GM19467 (cell line): Measurements from ENCODE around the gene PRSS38.

Source experiments
- ATAC-seq: cut with Tn5 transposase; IDR thresholded peaks from one replicate; pipeline ENCODE4 v1.9.1; 2021; ENCODE audit warnings: mild to moderate bottlenecking, moderate library complexity; ENCODE audit not compliant: unreplicated experiment

The PRSS38 gene

GRCh38 chr1:227778401-227778947 lies 37.0 kb upstream of the PRSS38 start:
- ATAC-seq, result no peak

GRCh38 chr1:227779021-227779441 lies 36.4 kb upstream of the PRSS38 start:
- ATAC-seq, result no peak

GRCh38 chr1:227779685-227780084 lies 35.8 kb upstream of the PRSS38 start:
- no peak for ATAC-seq

- ATAC-seq, result no peak
Measured at GRCh38 chr1:227780101-227781044, 35.1 kb upstream of the PRSS38 start.

- ATAC-seq, result no peak
Measured at GRCh38 chr1:227781314-227781930, 34.1 kb upstream of the PRSS38 start.

GRCh38 chr1:227782226-227782625 lies 33.2 kb upstream of the PRSS38 start:
- no peak for ATAC-seq

- no peak for ATAC-seq
Measured at GRCh38 chr1:227785094-227785804, 30.2 kb upstream of the PRSS38 start.

GRCh38 chr1:227785805-227786671 lies 29.4 kb upstream of the PRSS38 start:
- no peak for ATAC-seq

- ATAC-seq, result no peak
Measured at GRCh38 chr1:227786673-227787512, 28.6 kb upstream of the PRSS38 start.

GRCh38 chr1:227787513-227788270 lies 27.8 kb upstream of the PRSS38 start:
- peak; percentile 90 for ATAC-seq

- peak; percentile 49 for ATAC-seq
Measured at GRCh38 chr1:227788271-227789083, 27.0 kb upstream of the PRSS38 start.

- no peak for ATAC-seq
Measured at GRCh38 chr1:227789084-227790033, 26.1 kb upstream of the PRSS38 start.

- ATAC-seq, result no peak
Measured at GRCh38 chr1:227790034-227790400, 25.5 kb upstream of the PRSS38 start.

GRCh38 chr1:227790868-227791267 lies 24.6 kb upstream of the PRSS38 start:
- no peak for ATAC-seq

GRCh38 chr1:227791425-227792143 lies 23.9 kb upstream of the PRSS38 start:
- ATAC-seq, result no peak
